Mesendoderm (in vitro differentiated cells): ENCODE data around the gene RNMT.

Experiments used
- DNase-seq: peaks from one replicate; pipeline ENCODE4 v3.0.0; 2013
- H2AK5ac ChIP-seq: 2 replicates; pipeline ENCODE4 v1.6.1; 2013; ENCODE audit warnings: low read length, inconsistent platforms
- H2BK120ac ChIP-seq: 2 replicates; pipeline ENCODE4 v1.6.1; 2013; ENCODE audit warnings: low read depth, mild to moderate bottlenecking, low read length, moderate library complexity, mixed read lengths
- H2BK15ac ChIP-seq: replicated peaks from 2 replicates; pipeline ENCODE4 v1.6.1; 2013; ENCODE audit warnings: low read depth, mild to moderate bottlenecking, moderate library complexity
- H2BK5ac ChIP-seq: 2 replicates; pipeline ENCODE4 v1.6.1; 2013; ENCODE audit warnings: low read length, inconsistent platforms
- H3K18ac ChIP-seq: 2 replicates; pipeline ENCODE4 v1.6.1; 2013; ENCODE audit warnings: mild to moderate bottlenecking, low read length, mixed read lengths
- H3K23ac ChIP-seq: one replicate; pipeline ENCODE4 v1.6.1; 2013; ENCODE audit warnings: low read length
- H3K27ac ChIP-seq: 2 replicates; pipeline ENCODE4 v1.5.1; 2013; ENCODE audit warnings: low read depth, mild to moderate bottlenecking, inconsistent platforms, low read length, moderate library complexity
- H3K27me3 ChIP-seq: 2 replicates; pipeline ENCODE4 v1.6.1; 2013; ENCODE audit warnings: low read length, control low read depth, mild to moderate bottlenecking, inconsistent platforms; ENCODE audit not compliant: insufficient read depth, poor library complexity
- H3K36me3 ChIP-seq: 2 replicates; pipeline ENCODE4 v1.6.1; 2013; ENCODE audit warnings: low read length, inconsistent platforms; ENCODE audit not compliant: control insufficient read depth, insufficient read depth
- H3K4ac ChIP-seq: one replicate; pipeline ENCODE4 v1.6.1; 2013; ENCODE audit warnings: low read depth, mild to moderate bottlenecking, low read length, moderate library complexity
- H3K4me1 ChIP-seq: 2 replicates; pipeline ENCODE4 v1.6.1; 2013; ENCODE audit warnings: low read depth, low read length, inconsistent platforms; ENCODE audit not compliant: control insufficient read depth
- H3K4me2 ChIP-seq: 2 replicates; pipeline ENCODE4 v1.6.1; 2013; ENCODE audit warnings: low read length
- H3K4me3 ChIP-seq: 2 replicates; pipeline ENCODE4 v1.5.1; 2013; ENCODE audit warnings: mild to moderate bottlenecking, low read length
- H3K56ac ChIP-seq: one replicate; pipeline ENCODE4 v1.6.1; 2013; ENCODE audit warnings: low read length
- H3K79me1 ChIP-seq: 2 replicates; pipeline ENCODE4 v1.6.1; 2013; ENCODE audit warnings: low read length, inconsistent platforms
- H3K79me2 ChIP-seq: 2 replicates; pipeline ENCODE4 v1.6.1; 2013; ENCODE audit warnings: mild to moderate bottlenecking, low read length; ENCODE audit not compliant: control insufficient read depth, insufficient read depth
- H3K9ac ChIP-seq: 2 replicates; pipeline ENCODE4 v1.6.1; 2013; ENCODE audit warnings: low read length, inconsistent platforms
- H4K5ac ChIP-seq: one replicate; pipeline ENCODE4 v1.6.1; 2013; ENCODE audit warnings: low read length
- H4K8ac ChIP-seq: one replicate; pipeline ENCODE4 v1.6.1; 2013; ENCODE audit warnings: low read depth, mild to moderate bottlenecking, control low read depth, low read length, moderate library complexity
- WGBS: extraction: QIAGEN DNeasy Blood & Tissue Kit; methylation state at CpG from one replicate; pipeline ENCODE4 v1.1.7; 2013; ENCODE audit warnings: low lambda C conversion rate, missing lambda C conversion rate; ENCODE audit not compliant: insufficient coverage; ENCODE audit errors: extremely low coverage; 5-methylcytosine and 5-hydroxymethylcytosine counted together

The RNMT gene

GRCh38 chr18:13808294-13809042, 82.0 kb downstream of the RNMT start:
- Histone ChIP-seq H3K18ac (peak overlapping the region; percentile 30), H3K27me3 (no peaks in the 10 kb centered on the region), H3K9ac (no peak overlapping the region), H3K4me2 (no peak overlapping the region), H3K4ac (peak overlapping the region; percentile 27), H3K23ac (no peak overlapping the region), H2BK15ac (peak overlapping the region; percentile 37), H3K56ac (no peak overlapping the region), H2AK5ac (no peak overlapping the region), H4K8ac (no peak overlapping the region), H3K4me3 (no peak overlapping the region), H3K27ac (no peak overlapping the region), H4K5ac (no peak overlapping the region), H3K79me2 (no peaks in the 10 kb centered on the region), H2BK5ac (peak overlapping the region; percentile 13), H3K79me1 (no peaks in the 10 kb centered on the region), H2BK120ac (no peak overlapping the region), H3K4me1 (peaks cover 24% of the 10 kb centered on the region), H3K36me3 (no peaks in the 10 kb centered on the region)
- no CpG with 5 or more reads among the region's 8 CpGs for WGBS
- peak; percentile 28 for DNase-seq

GRCh38 chr18:13809043-13809430, 82.6 kb downstream of the RNMT start:
- H3K27ac ChIP-seq: no peak overlapping the region

GRCh38 chr18:13809531-13810255, 83.2 kb downstream of the RNMT start:
- Histone ChIP-seq H3K79me2 (no peaks in the 10 kb centered on the region), H3K4me2 (no peak overlapping the region), H2AK5ac (no peak overlapping the region), H3K56ac (peak overlapping the region; percentile 58), H4K8ac (no peak overlapping the region), H3K27me3 (no peaks in the 10 kb centered on the region), H3K9ac (no peak overlapping the region), H4K5ac (no peak overlapping the region), H2BK120ac (no peak overlapping the region), H3K4me1 (peaks cover 24% of the 10 kb centered on the region), H2BK5ac (peak overlapping the region; percentile 63), H3K4ac (no peak overlapping the region), H3K27ac (no peak overlapping the region), H3K23ac (no peak overlapping the region), H3K18ac (peak overlapping the region; percentile 30), H3K4me3 (no peak overlapping the region), H3K36me3 (no peaks in the 10 kb centered on the region), H3K79me1 (no peaks in the 10 kb centered on the region), H2BK15ac (no peak overlapping the region)
- no CpG with 5 or more reads among the region's 5 CpGs for WGBS
- peak; percentile 78 for DNase-seq

More at GRCh38 chr18:13809043-13809430, 82.6 kb downstream of the RNMT start:
- no peak overlapping the region for H3K4me2 ChIP-seq
- H2BK15ac ChIP-seq: peak overlapping the region; percentile 37
- peak overlapping the region; percentile 30 for H3K18ac ChIP-seq
- H4K5ac ChIP-seq: no peak overlapping the region
- H3K23ac ChIP-seq: no peak overlapping the region
- no peak overlapping the region for H3K4me3 ChIP-seq
- H3K79me1 ChIP-seq: no peaks in the 10 kb centered on the region
- H3K56ac ChIP-seq: peak overlapping the region; percentile 58
- no peaks in the 10 kb centered on the region for H3K36me3 ChIP-seq
- no peak overlapping the region for H3K9ac ChIP-seq
- H3K4ac ChIP-seq: no peak overlapping the region
- peak; percentile 24 for DNase-seq
- no peak overlapping the region for H2BK120ac ChIP-seq
- peaks cover 24% of the 10 kb centered on the region for H3K4me1 ChIP-seq
- no peak overlapping the region for H2AK5ac ChIP-seq
- H4K8ac ChIP-seq: no peak overlapping the region
- H3K27me3 ChIP-seq: no peaks in the 10 kb centered on the region
- no CpG with 5 or more reads among the region's 2 CpGs for WGBS
- no peaks in the 10 kb centered on the region for H3K79me2 ChIP-seq
- peak overlapping the region; percentile 63 for H2BK5ac ChIP-seq

- no peak overlapping the region for H4K8ac ChIP-seq
- H3K23ac ChIP-seq: no peak overlapping the region
- no peak overlapping the region for H2BK120ac ChIP-seq
- no peak overlapping the region for H3K9ac ChIP-seq
- H2BK5ac ChIP-seq: no peak overlapping the region
- H2BK15ac ChIP-seq: no peak overlapping the region
- no peak overlapping the region for H3K27ac ChIP-seq
- H3K56ac ChIP-seq: peak overlapping the region; percentile 3
- no peaks in the 10 kb centered on the region for H3K79me2 ChIP-seq
- no peak overlapping the region for H3K4ac ChIP-seq
- no peak overlapping the region for H3K4me2 ChIP-seq
- WGBS: no CpG with 5 or more reads among the region's 10 CpGs
- no peaks in the 10 kb centered on the region for H3K79me1 ChIP-seq
- no peaks in the 10 kb centered on the region for H3K27me3 ChIP-seq
- DNase-seq: peak; percentile 16
- no peaks in the 10 kb centered on the region for H3K36me3 ChIP-seq
- H3K4me1 ChIP-seq: peaks cover 24% of the 10 kb centered on the region
- H4K5ac ChIP-seq: no peak overlapping the region
- H3K4me3 ChIP-seq: no peak overlapping the region
- no peak overlapping the region for H3K18ac ChIP-seq
- no peak overlapping the region for H2AK5ac ChIP-seq
Measured at GRCh38 chr18:13810950-13811485, 84.5 kb downstream of the RNMT start.

- Histone ChIP-seq H3K23ac (no peak overlapping the region), H2BK120ac (no peak overlapping the region), H3K27me3 (no peaks in the 10 kb centered on the region), H3K79me1 (no peaks in the 10 kb centered on the region), H3K56ac (no peak overlapping the region), H3K4me1 (peaks cover 24% of the 10 kb centered on the region), H4K8ac (no peak overlapping the region), H2BK15ac (no peak overlapping the region), H2BK5ac (no peak overlapping the region), H3K4ac (no peak overlapping the region), H3K79me2 (no peaks in the 10 kb centered on the region), H3K18ac (no peak overlapping the region), H3K4me3 (no peak overlapping the region), H2AK5ac (no peak overlapping the region), H3K9ac (no peak overlapping the region), H3K27ac (no peak overlapping the region), H3K36me3 (no peaks in the 10 kb centered on the region), H3K4me2 (no peak overlapping the region), H4K5ac (no peak overlapping the region)
- WGBS: no CpG with 5 or more reads among the region's 6 CpGs
- DNase-seq: peak; percentile 58
Measured at GRCh38 chr18:13811993-13812392, 85.5 kb downstream of the RNMT start.
